DOHH2 (cell line): Measurements from ENCODE around the gene SUCLG1.

ENCODE experiments used
- H3F3A ChIP-seq: fragments of 200-600 bp; sonication (generic), shearing (Covaris generic); 2 replicates; pipeline ENCODE4 v1.6.0; 2016; ENCODE audit warnings: antibody characterized with exemption, mild to moderate bottlenecking; ENCODE audit not compliant: control insufficient read depth, insufficient read depth
- H3K27ac ChIP-seq: fragments of 200-600 bp; sonication (generic); 2 replicates; pipeline ENCODE4 v1.5.1; 2014; ENCODE audit warnings: low read depth, mild to moderate bottlenecking, low read length, moderate library complexity
- H3K27me3 ChIP-seq: fragments of 200-600 bp; sonication (generic); 2 replicates; pipeline ENCODE4 v1.6.1; 2014; ENCODE audit warnings: mild to moderate bottlenecking, low read length, mixed read lengths; ENCODE audit not compliant: control insufficient read depth
- H3K36me3 ChIP-seq: fragments of 200-600 bp; sonication (generic); 2 replicates; pipeline ENCODE4 v1.6.1; 2014; ENCODE audit warnings: mild to moderate bottlenecking, low read length, moderate library complexity, mixed read lengths; ENCODE audit not compliant: control insufficient read depth
- H3K4me1 ChIP-seq: fragments of 200-600 bp; sonication (generic); 2 replicates; pipeline ENCODE4 v1.6.1; 2014; ENCODE audit warnings: mild to moderate bottlenecking, low read length, mixed read lengths; ENCODE audit not compliant: control insufficient read depth
- H3K4me2 ChIP-seq: fragments of 200-600 bp; sonication (generic); 2 replicates; pipeline ENCODE4 v1.6.0; 2014; ENCODE audit warnings: mild to moderate bottlenecking, low read length, moderate library complexity
- H3K4me3 ChIP-seq: fragments of 200-600 bp; sonication (generic); 2 replicates; pipeline ENCODE4 v1.5.1; 2014; ENCODE audit warnings: mild to moderate bottlenecking, low read length, mixed read lengths
- H3K79me2 ChIP-seq: fragments of 200-600 bp; sonication (generic); 2 replicates; pipeline ENCODE4 v1.6.1; 2014; ENCODE audit warnings: mild to moderate bottlenecking, low read length, mixed read lengths; ENCODE audit not compliant: control insufficient read depth
- H3K9me2 ChIP-seq: fragments of 200-600 bp; sonication (generic); replicated peaks from 2 replicates; pipeline ENCODE4 v1.6.1; 2014; ENCODE audit warnings: mild to moderate bottlenecking, low read length, mixed read lengths; ENCODE audit not compliant: control insufficient read depth
- H3K9me3 ChIP-seq: fragments of 200-600 bp; sonication (generic); 2 replicates; pipeline ENCODE4 v1.6.1; 2014; ENCODE audit warnings: antibody characterized with exemption, low read length, mixed read lengths; ENCODE audit not compliant: control insufficient read depth, insufficient read depth
- H4K20me1 ChIP-seq: fragments of 200-600 bp; sonication (generic); 2 replicates; pipeline ENCODE4 v1.6.0; 2014; ENCODE audit warnings: low read depth, mild to moderate bottlenecking, antibody characterized with exemption, low read length, moderate library complexity; ENCODE audit not compliant: control insufficient read depth, insufficient read depth
- CTCF ChIP-seq: fragments of 200-600 bp; sonication (generic); IDR thresholded peaks from one replicate; pipeline ENCODE4 v1.5.1; 2014; ENCODE audit warnings: antibody characterized with exemption, mild to moderate bottlenecking, low read depth, low read length; ENCODE audit not compliant: poor library complexity, severe bottlenecking
- EZH2phosphoT487 ChIP-seq: fragments of 200-600 bp; sonication (generic); IDR thresholded peaks from 2 replicates; pipeline ENCODE4 v1.6.1; 2017; ENCODE audit warnings: borderline replicate concordance, mild to moderate bottlenecking, antibody characterized with exemption, low read length, moderate library complexity, mixed read lengths

SUCLG1 gene

GRCh38 chr2:84459018-84459943 is at the start of gene SUCLG1:
Gene SUCLG1, minus strand, starts transcription at chr2:84459280. Its CDS starts 11 bp downstream, at chr2:84459269.
- Histone ChIP-seq H3K79me2 (peaks cover 63% of the 10 kb centered on the region), H4K20me1 (no peaks in the 10 kb centered on the region; the same call in 1 of the 2 replicates), H3K9me2 (no peaks in the 10 kb centered on the region)

GRCh38 chr2:84498150-84498799 is 39.2 kb upstream of the SUCLG1 start:
- no peak for TF ChIP-seq CTCF
- Histone ChIP-seq H3K4me1 (peaks cover 4% of the 10 kb centered on the region; the same call in 1 of the 2 replicates), H3F3A (no peaks in the 10 kb centered on the region)

More at GRCh38 chr2:84459018-84459943, at the start of gene SUCLG1:
- Histone ChIP-seq H3K9me3 (no peaks in the 10 kb centered on the region), H3F3A (no peaks in the 10 kb centered on the region), H3K27ac (peak within 1 kb of the TSS; percentile 57), H3K27me3 (no peaks in the 10 kb centered on the region), H3K36me3 (peaks cover 8% of the 10 kb centered on the region; the same call in 1 of the 2 replicates), H3K4me1 (peaks cover 25% of the 10 kb centered on the region), H3K4me2 (peak within 1 kb of the TSS; percentile 93), H3K4me3 (peak within 1 kb of the TSS; percentile 99)
- TF ChIP-seq EZH2phosphoT487 (no peak), CTCF (no peak)

GRCh38 chr2:84497285-84497684 is 38.2 kb upstream of the SUCLG1 start:
- Histone ChIP-seq H3K4me3 (no peak overlapping the region), H3K36me3 (no peaks in the 10 kb centered on the region), H3K27me3 (no peaks in the 10 kb centered on the region), H3K4me1 (peaks cover 4% of the 10 kb centered on the region; the same call in 1 of the 2 replicates), H3K27ac (no peak overlapping the region), H4K20me1 (no peaks in the 10 kb centered on the region), H3K9me2 (no peaks in the 10 kb centered on the region), H3K79me2 (no peaks in the 10 kb centered on the region), H3K9me3 (no peaks in the 10 kb centered on the region), H3K4me2 (no peak overlapping the region), H3F3A (no peaks in the 10 kb centered on the region)
- TF ChIP-seq CTCF (no peak), EZH2phosphoT487 (no peak)

More at GRCh38 chr2:84498150-84498799, 39.2 kb upstream of the SUCLG1 start:
- no peaks in the 10 kb centered on the region for H3K27me3 ChIP-seq
- no peak overlapping the region for H3K4me3 ChIP-seq
- no peaks in the 10 kb centered on the region for H4K20me1 ChIP-seq
- H3K79me2 ChIP-seq: no peaks in the 10 kb centered on the region
- H3K9me2 ChIP-seq: no peaks in the 10 kb centered on the region
- no peak overlapping the region for H3K27ac ChIP-seq
- no peaks in the 10 kb centered on the region for H3K36me3 ChIP-seq
- H3K9me3 ChIP-seq: no peaks in the 10 kb centered on the region
- no peak overlapping the region for H3K4me2 ChIP-seq
